CD4-positive, alpha-beta T cell (primary cell): ENCODE results near the gene MGA. TPM values are rescaled to one million over a fixed set of nuclear protein-coding genes. Genes with fewer than 3 reads are reported as not detected.
A peak's percentile ranks its signal among the peaks of the same experiment; 100 is the strongest.

Experiments
- ATAC-seq: fragments of 200-7000 bp; cut with Tn5 transposase; one replicate; pipeline ENCODE4 v1.10.0; 2022; ENCODE audit warnings: mild to moderate bottlenecking; ENCODE audit not compliant: poor library complexity
- CTCF ChIA-PET: fragments of 350-600 bp; sonication (Branson Sonifier 250); formaldehyde crosslinking; loops from one replicate; lab custom pipeline; 2021; ENCODE audit warnings: antibody characterized with exemption, inconsistent platforms; lab: Charles Lee
- POLR2A ChIA-PET: fragments of 350-600 bp; sonication (Branson Sonifier 250); formaldehyde crosslinking; loops from one replicate; lab custom pipeline; 2021; ENCODE audit warnings: antibody characterized with exemption, inconsistent platforms; lab: Charles Lee
- DNase-seq, 14 experiments: peaks; one replicate each; pipeline ENCODE4 v3.0.0-alpha.2; 2013 to 2020; ENCODE audit warnings: mixed read lengths in 2 of 14
- H3K27ac ChIP-seq, 2 donors: one replicate each; pipeline versions ENCODE4 v1.5.1 to v1.7.0; 2013; ENCODE audit warnings: low read length in 2 of 2, low read depth in 1 of 2, mild to moderate bottlenecking in 1 of 2
- H3K27me3 ChIP-seq, 2 experiments: 1 replicate in 1 of 2; 2 replicates in 1 of 2; pipeline versions ENCODE4 v1.6.1 to v1.7.0; 2013; ENCODE audit warnings: low read length in 2 of 2, control low read depth in 1 of 2, mild to moderate bottlenecking in 1 of 2, moderate library complexity in 1 of 2; ENCODE audit not compliant: insufficient read depth in 2 of 2, control insufficient read depth in 1 of 2
- H3K36me3 ChIP-seq: one replicate; pipeline ENCODE4 v1.6.1; 2013; ENCODE audit warnings: low read length, control low read depth; ENCODE audit not compliant: insufficient read depth
- H3K4me1 ChIP-seq: one replicate; pipeline ENCODE4 v1.6.1; 2013; ENCODE audit warnings: low read length, control low read depth; ENCODE audit not compliant: insufficient read depth
- H3K4me3 ChIP-seq: one replicate; pipeline ENCODE4 v1.5.1; 2013; ENCODE audit warnings: mild to moderate bottlenecking, low read length, moderate library complexity
- H3K9me3 ChIP-seq, 2 experiments: 1 replicate in 1 of 2; 2 replicates in 1 of 2; pipeline versions ENCODE4 v1.6.1 to v1.7.0; 2013; ENCODE audit warnings: low read length in 2 of 2, mild to moderate bottlenecking in 2 of 2, control low read depth in 1 of 2, moderate library complexity in 1 of 2; ENCODE audit not compliant: control insufficient read depth in 1 of 2, insufficient read depth in 1 of 2
- H3K27ac Mint-ChIP-seq: one replicate; pipeline ENCODE4 v1.8.0; 2020; ENCODE audit warnings: mixed read lengths
- H3K27me3 Mint-ChIP-seq: one replicate; pipeline ENCODE4 v1.8.0; 2021; ENCODE audit warnings: mixed read lengths
- H3K36me3 Mint-ChIP-seq: one replicate; pipeline ENCODE4 v1.8.0; 2021; ENCODE audit warnings: low read depth, mixed read lengths
- H3K4me1 Mint-ChIP-seq: one replicate; pipeline ENCODE4 v1.8.0; 2021; ENCODE audit warnings: low read depth, mixed read lengths
- H3K4me3 Mint-ChIP-seq: one replicate; pipeline ENCODE4 v1.8.0; 2020; ENCODE audit warnings: mild to moderate bottlenecking, mixed read lengths
- H3K9me3 Mint-ChIP-seq: one replicate; pipeline ENCODE4 v1.8.0; 2020; ENCODE audit warnings: mixed read lengths
- CTCF ChIP-seq: fragments of 200-600 bp; IDR thresholded peaks from one replicate; pipeline ENCODE4 v1.8.0; 2022; ENCODE audit warnings: antibody characterized with exemption, mild to moderate bottlenecking
- intact Hi-C, 2 experiments: fragments of 100-400 bp; cut with DNase I in 1 of 2; cut with micrococcal nuclease in 1 of 2; formaldehyde crosslinking; loops; one replicate each; pipeline versions ENCODE4 v1.15.1 to v1.9.0; 2023 to 2025; cut with DNase I, micrococcal nuclease
- total RNA-seq, 174 experiments: library from RNA in 2 of 174; stranded (reverse) in 2 of 174; gene quantifications; one replicate each; pipeline ENCODE4 v1.2.3 and lab custom pipeline; 2021 to 2026

The MGA gene
- total RNA-seq, 2 experiments from 2014 or later: 31.0 to 33.9 TPM

- peaks cover 63% of the 10 kb centered on the region for H3K4me1 Mint-ChIP-seq
- H3K36me3 Mint-ChIP-seq: peaks cover 25% of the 10 kb centered on the region
- H3K27ac Mint-ChIP-seq: peak overlapping the region; percentile 42
- peaks cover 14% of the 10 kb centered on the region for H3K36me3 ChIP-seq
- no peak for TF ChIP-seq CTCF
- H3K27me3 Mint-ChIP-seq: no peaks in the 10 kb centered on the region
- no peaks in the 10 kb centered on the region for H3K27me3 ChIP-seq
- H3K9me3 ChIP-seq: no peaks in the 10 kb centered on the region
- POLR2A ChIA-PET: no interaction called here
- no peaks in the 10 kb centered on the region for H3K9me3 Mint-ChIP-seq
- H3K27ac ChIP-seq: no peak overlapping the region
- no peak for DNase-seq
- peaks cover 14% of the 10 kb centered on the region for H3K4me1 ChIP-seq
- intact Hi-C loops: loop anchor here in 1 of 2 experiments (2.0 to 10.0 kb wide), 2 partner anchors 89 to 117 kb away; no protein-coding TSS in a partner anchor
- no peak overlapping the region for H3K4me3 Mint-ChIP-seq
- CTCF ChIA-PET: interaction anchor here (0.7 to 1.4 kb wide), 2 partner anchors 13 to 136 kb away, joined by 3 to 4 read pairs; no protein-coding TSS in a partner anchor
- H3K4me3 ChIP-seq: no peak overlapping the region
- ATAC-seq: no peak
These were observed 33.6 kb downstream of the MGA start for GRCh38 chr15:41693757-41694156.

GRCh38 chr15:41695750-41696436, 35.7 kb downstream of the MGA start:
- Mint-ChIP-seq H3K36me3 (peaks cover 46% of the 10 kb centered on the region), H3K27ac (peak overlapping the region; percentile 54), H3K4me3 (peak overlapping the region; percentile 8), H3K4me1 (peaks cover 50% of the 10 kb centered on the region), H3K27me3 (no peaks in the 10 kb centered on the region), H3K9me3 (no peaks in the 10 kb centered on the region)
- TF ChIP-seq CTCF: peak; percentile 63
- peak in 12 of 14 experiments; percentile 7 to 78 (median 32) for DNase-seq
- peaks cover 7% of the 10 kb centered on the region for H3K4me1 ChIP-seq
- CTCF ChIA-PET: interaction anchor here (0.6 to 3.0 kb wide), 20 partner anchors 9 to 230 kb away, joined by 3 to 12 read pairs (median 4); partner anchors contain the start of gene MGA
- ATAC-seq: peak; percentile 96
- peaks cover 32% of the 10 kb centered on the region for H3K36me3 ChIP-seq
- H3K9me3 ChIP-seq: no peaks in the 10 kb centered on the region
- no peak overlapping the region for H3K27ac ChIP-seq
- H3K4me3 ChIP-seq: no peak overlapping the region
- POLR2A ChIA-PET: interaction anchor here (0.6 to 1.2 kb wide), 7 partner anchors 21 to 115 kb away, joined by 3 to 12 read pairs (median 4); partner anchors contain the start of genes MAPKBP1 and MGA
- no peaks in the 10 kb centered on the region for H3K27me3 ChIP-seq
- intact Hi-C loops: loop anchor here (1.0 to 10.0 kb wide), 6 partner anchors 91 to 206 kb away; partner anchors contain the start of gene TYRO3 (in 1 of the 2)

GRCh38 chr15:41698779-41699178, 38.6 kb downstream of the MGA start:
- no peak overlapping the region for H3K27ac ChIP-seq
- ATAC-seq: no peak
- Mint-ChIP-seq H3K9me3 (no peaks in the 10 kb centered on the region), H3K4me3 (no peak overlapping the region), H3K27ac (no peak overlapping the region), H3K36me3 (peaks cover 70% of the 10 kb centered on the region), H3K27me3 (no peaks in the 10 kb centered on the region), H3K4me1 (peaks cover 27% of the 10 kb centered on the region)
- H3K4me3 ChIP-seq: no peak overlapping the region
- peaks cover 46% of the 10 kb centered on the region for H3K36me3 ChIP-seq
- CTCF ChIA-PET: no interaction called here
- TF ChIP-seq CTCF: no peak
- no peaks in the 10 kb centered on the region for H3K9me3 ChIP-seq
- intact Hi-C loops: loop anchor here (5.0 to 10.0 kb wide), 4 partner anchors 94 to 204 kb away; partner anchors contain the start of gene TYRO3 (in 1 of the 2)
- no peaks in the 10 kb centered on the region for H3K27me3 ChIP-seq
- POLR2A ChIA-PET: no interaction called here
- DNase-seq: no peak
- peaks cover 3% of the 10 kb centered on the region for H3K4me1 ChIP-seq
